Adrenal gland (tissue), 5 donors: ENCODE measurements around the gene GSTM4.

ENCODE experiments used
- CTCF ChIP-seq, 6 experiments: fragments of 450-650 bp in 4 of 6; fragments of 200-600 bp in 2 of 6; sonication (generic) in 1 of 6; IDR thresholded peaks; 1 replicate in 5 of 6; 2 replicates in 1 of 6; pipeline versions ENCODE4 v1.5.1 to v1.8.0; 2016 to 2021; ENCODE audit warnings: antibody characterized with exemption in 6 of 6, mild to moderate bottlenecking in 2 of 6, moderate library complexity in 1 of 6
- POLR2A ChIP-seq, 2 donors: fragments of 450-650 bp; IDR thresholded peaks; one replicate each; pipeline ENCODE4 v1.6.1; 2017; ENCODE audit warnings: antibody characterized with exemption in 2 of 2, mild to moderate bottlenecking in 2 of 2, moderate library complexity in 1 of 2
- donor health status: DM: no; HTN: no; CAD: no.

DNA sequence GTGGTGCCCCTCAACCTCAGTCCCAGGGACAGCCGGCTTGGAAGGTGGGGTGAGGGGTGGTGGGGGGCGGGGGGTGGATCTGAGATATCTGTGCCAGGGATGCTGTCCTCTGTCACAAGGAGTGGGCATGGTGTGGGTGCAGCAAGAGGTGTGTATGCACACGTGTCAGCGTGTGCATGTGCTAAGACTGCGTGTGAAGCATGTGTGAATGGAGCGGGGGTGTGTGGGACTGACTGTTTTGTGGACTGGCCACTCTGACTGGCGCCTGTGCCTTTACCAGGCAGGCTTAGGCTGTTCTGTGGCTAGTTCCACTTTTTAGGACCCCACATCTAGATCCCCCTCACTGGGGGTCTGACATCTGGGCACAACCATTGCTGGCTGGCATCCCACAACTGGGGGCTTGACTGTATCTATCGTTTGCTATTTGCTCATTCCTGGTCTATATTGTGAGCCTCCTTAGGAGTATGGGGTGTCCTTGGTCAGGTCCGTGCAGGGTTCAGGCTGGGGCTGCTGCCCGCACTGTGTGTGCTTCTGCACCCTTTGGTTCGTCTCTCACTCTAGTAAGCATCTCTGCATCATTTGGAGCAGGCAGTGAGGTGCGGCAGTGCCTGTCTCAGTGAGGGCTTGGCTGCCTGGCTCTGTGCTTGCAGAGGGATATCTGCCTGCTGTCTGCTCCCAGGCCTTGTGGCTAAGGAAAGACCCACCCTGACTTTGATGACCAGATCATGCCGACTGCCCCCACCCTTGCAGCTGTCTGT lies 34.3 kb upstream of the GSTM4 start:
- TF ChIP-seq POLR2A (IDR thresholded peaks at IDR 0.05): no peak
- no peak for TF ChIP-seq CTCF (IDR thresholded peaks at IDR 0.05)
